ENCODE results near the gene KCNA3. TPM values are rescaled to one million over a fixed set of nuclear protein-coding genes. Genes with fewer than 3 reads are reported as not detected.

The KCNA3 gene
- total and polyA plus RNA-seq, 9 of the 15 experiments (the other 6 are each of a cell fraction or from before 2014, with no cell fraction given) = not detected

DNA sequence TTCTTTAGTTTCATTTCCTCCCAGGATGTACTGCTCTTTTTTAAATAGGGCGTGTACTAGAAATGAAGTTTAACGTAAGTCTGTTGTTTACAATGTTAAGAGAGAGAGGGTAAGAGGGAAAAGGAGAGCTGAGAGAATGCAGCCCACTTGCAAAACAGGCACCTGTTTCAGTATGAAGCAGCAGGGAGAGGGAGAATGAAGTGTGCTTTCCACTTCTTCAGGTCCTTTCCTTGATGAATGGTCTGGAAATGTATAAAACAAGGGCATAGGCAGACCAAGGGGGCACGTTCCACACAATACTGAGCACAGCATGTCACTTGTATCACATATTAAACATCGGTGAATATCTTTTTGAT lies 2.0 kb downstream of the KCNA3 start:
- in situ Hi-C loops (cut with MboI) (no loop called here), intact Hi-C loops (cut with micrococcal nuclease) (no loop called here)
- DNase-seq (ENCODE audit: extremely low read depth in 1 of 4, low spot score in 3 of 4) (no peak), FAIRE-seq (no peak), ATAC-seq (no peak)
- H3K27me3 ChIP-seq (ENCODE audit: control insufficient read depth in 2 of 2, insufficient read depth in 2 of 2, low read length in 2 of 2) = peaks cover 2 to 23% of the 10 kb centered on the region in 2 experiments; a peak in 4 of 5 replicates
- H3K4me1 ChIP-seq (replicated peaks in 1 of 2; ENCODE audit: control insufficient read depth in 2 of 2, insufficient read depth in 2 of 2, low read length in 2 of 2) = peaks cover 0 to 7% of the 10 kb centered on the region in 2 experiments; a peak in 1 of 5 replicates
- 2% methylated on average over 4 of the region's 4 CpGs for WGBS (ENCODE audit: insufficient coverage, low coverage, missing lambda C conversion rate)
- H3K9me1 ChIP-seq (ENCODE audit: control insufficient read depth, insufficient read depth, low read length) = no peaks in the 10 kb centered on the region
- H2AFZ ChIP-seq (ENCODE audit: low read depth, low read length) = no peak overlapping the region
- no peaks in the 10 kb centered on the region for H3K9me3 ChIP-seq (replicated peaks; ENCODE audit: control insufficient read depth, insufficient read depth, low read depth, low read length)
- CTCF ChIA-PET (ENCODE audit: low intra/inter-chr PET ratio) = no interaction called here
- no peaks in the 10 kb centered on the region for H3K36me3 ChIP-seq (ENCODE audit: control insufficient read depth, insufficient read depth, low read length)
- no peak overlapping the region for H3K4me2 ChIP-seq (ENCODE audit: insufficient read depth, low read length)
- H3K79me2 ChIP-seq (ENCODE audit: control insufficient read depth, insufficient read depth, low read length) = no peaks in the 10 kb centered on the region
- no peak overlapping the region for H3K4me3 ChIP-seq
- no peaks in the 10 kb centered on the region for H4K20me1 ChIP-seq (replicated peaks; ENCODE audit: control insufficient read depth, insufficient read depth, low read length)
- H3K27ac ChIP-seq (ENCODE audit: extremely low read depth, low read depth, low read length) = no peak overlapping the region
- POLR2A ChIA-PET = no interaction called here
- BruUV-seq (replicated peaks) = no TSS peak
- no peak overlapping the region for H3K9ac ChIP-seq (ENCODE audit: insufficient read depth in 1 of 2, low read depth in 2 of 2, low read length in 2 of 2)
- TF ChIP-seq, protein P1, sequence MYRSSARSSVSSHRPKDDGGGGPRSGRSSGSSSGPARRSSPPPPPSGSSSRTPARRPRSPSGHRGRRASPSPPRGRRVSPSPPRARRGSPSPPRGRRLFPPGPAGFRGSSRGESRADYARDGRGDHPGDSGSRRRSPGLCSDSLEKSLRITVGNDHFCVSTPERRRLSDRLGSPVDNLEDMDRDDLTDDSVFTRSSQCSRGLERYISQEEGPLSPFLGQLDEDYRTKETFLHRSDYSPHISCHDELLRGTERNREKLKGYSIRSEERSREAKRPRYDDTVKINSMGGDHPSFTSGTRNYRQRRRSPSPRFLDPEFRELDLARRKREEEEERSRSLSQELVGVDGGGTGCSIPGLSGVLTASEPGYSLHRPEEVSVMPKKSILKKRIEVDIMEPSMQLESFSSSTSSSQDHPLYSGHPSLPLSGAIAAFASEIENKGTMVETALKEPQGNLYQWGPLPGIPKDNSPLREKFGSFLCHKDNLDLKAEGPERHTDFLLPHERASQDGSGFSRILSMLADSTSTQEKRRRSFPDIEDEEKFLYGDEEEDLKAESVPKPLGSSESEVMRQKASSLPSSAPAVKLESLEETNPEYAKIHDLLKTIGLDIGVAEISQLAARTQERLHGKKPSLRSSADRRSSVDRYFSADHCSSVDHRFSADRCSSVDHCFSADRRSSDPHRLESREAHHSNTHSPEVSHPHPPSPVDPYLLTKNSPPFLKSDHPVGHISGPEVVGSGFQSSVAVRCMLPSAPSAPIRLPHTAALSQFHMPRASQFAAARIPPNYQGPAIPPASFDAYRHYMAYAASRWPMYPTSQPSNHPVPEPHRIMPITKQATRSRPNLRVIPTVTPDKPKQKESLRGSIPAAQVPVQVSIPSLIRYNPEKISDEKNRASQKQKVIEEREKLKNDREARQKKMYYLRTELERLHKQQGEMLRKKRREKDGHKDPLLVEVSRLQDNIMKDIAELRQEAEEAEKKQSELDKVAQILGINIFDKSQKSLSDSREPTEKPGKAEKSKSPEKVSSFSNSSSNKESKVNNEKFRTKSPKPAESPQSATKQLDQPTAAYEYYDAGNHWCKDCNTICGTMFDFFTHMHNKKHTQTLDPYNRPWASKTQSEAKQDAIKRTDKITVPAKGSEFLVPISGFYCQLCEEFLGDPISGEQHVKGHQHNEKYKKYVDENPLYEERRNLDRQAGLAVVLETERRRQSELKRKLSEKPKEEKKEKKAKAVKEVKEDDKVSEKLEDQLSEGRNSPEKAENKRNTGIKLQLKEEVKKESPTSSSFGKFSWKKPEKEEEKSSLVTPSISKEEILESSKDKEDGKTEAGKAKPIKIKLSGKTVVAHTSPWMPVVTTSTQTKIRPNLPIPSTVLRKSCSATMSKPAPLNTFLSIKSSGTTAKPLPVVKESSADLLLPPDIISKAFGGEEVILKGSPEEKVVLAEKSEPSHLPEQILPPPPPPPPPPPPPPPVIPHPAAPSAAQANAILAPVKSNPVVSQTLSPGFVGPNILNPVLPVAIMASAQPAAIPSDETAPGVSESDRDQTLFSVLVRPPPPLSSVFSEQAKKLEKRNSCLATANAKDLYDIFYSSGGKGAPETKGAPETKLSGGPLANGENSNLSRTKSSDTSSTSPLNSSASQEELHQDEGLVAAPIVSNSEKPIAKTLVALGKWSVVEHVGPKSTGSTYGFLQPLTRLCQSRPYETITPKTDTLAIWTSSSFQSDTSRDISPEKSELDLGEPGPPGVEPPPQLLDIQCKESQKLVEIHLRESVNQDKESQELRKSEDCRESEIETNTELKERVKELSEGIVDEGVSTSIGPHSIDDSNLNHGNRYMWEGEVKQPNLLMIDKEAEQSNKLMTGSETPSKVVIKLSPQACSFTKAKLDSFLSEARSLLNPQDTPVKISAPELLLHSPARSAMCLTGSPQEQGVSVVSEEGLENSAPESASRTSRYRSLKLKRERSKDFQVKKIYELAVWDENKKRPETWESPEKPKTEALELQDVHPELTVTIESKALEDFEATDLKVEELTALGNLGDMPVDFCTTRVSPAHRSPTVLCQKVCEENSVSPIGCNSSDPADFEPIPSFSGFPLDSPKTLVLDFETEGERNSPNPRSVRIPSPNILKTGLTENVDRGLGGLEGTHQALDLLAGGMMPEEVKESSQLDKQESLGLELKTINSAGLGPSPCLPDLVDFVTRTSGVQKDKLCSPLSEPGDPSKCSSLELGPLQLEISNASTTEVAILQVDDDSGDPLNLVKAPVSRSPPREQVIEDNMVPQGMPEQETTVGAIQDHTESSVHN (IDR thresholded peaks at IDR 0.05; ENCODE audit: borderline replicate concordance in 1 of 2, low read depth in 1 of 2) = no peak
- TF ChIP-seq TFAP4 (CRISPR knock-in tag; IDR thresholded peaks at IDR 0.05; ENCODE audit: borderline replicate concordance) = no peak
- TF ChIP-seq POLR2G (IDR thresholded peaks at IDR 0.05; ENCODE audit: low read depth, low read length) = no peak
- TF ChIP-seq CBFA2T3 (IDR thresholded peaks at IDR 0.05) = no peak
- no peak for TF ChIP-seq U2AF1 (optimal IDR thresholded peaks at IDR 0.05; ENCODE audit: low read depth, low read length)
- TF ChIP-seq FOXK2 (conservative IDR thresholded peaks at IDR 0.05 in 1 of 2, IDR thresholded peaks at IDR 0.05 in 1 of 2; ENCODE audit: low read depth in 2 of 2) = no peak
- no peak for TF ChIP-seq ZBED1 (IDR thresholded peaks at IDR 0.05)
- no peak for TF ChIP-seq AFF4 (CRISPR knock-in tag; IDR thresholded peaks at IDR 0.05)
- no peak for TF ChIP-seq KAT8 (IDR thresholded peaks at IDR 0.05; ENCODE audit: low read depth)
- TF ChIP-seq GATA2 (CRISPR knock-in tag; IDR thresholded peaks at IDR 0.05) = no peak
- TF ChIP-seq ZNF707 (CRISPR knock-in tag; conservative IDR thresholded peaks at IDR 0.05) = no peak
